Neuron (in vitro differentiated cells): ENCODE measurements around the gene RPL31.

Source experiments
- H2AFZ ChIP-seq: one replicate; pipeline ENCODE4 v1.6.1; 2013; ENCODE audit warnings: low read depth, mild to moderate bottlenecking, inconsistent platforms, low read length, moderate library complexity
- H3K27me3 ChIP-seq: one replicate; pipeline ENCODE4 v1.6.1; 2013; ENCODE audit warnings: low read length; ENCODE audit not compliant: insufficient read depth
- H3K36me3 ChIP-seq: one replicate; pipeline ENCODE4 v1.6.1; 2013; ENCODE audit warnings: low read length; ENCODE audit not compliant: insufficient read depth
- H3K4me1 ChIP-seq: one replicate; pipeline ENCODE4 v1.6.1; 2013; ENCODE audit warnings: low read length; ENCODE audit not compliant: insufficient read depth
- H3K4me3 ChIP-seq: 2 replicates; pipeline ENCODE4 v1.5.1; 2013; ENCODE audit warnings: mild to moderate bottlenecking, low read length, moderate library complexity
- H3K9me3 ChIP-seq: one replicate; pipeline ENCODE4 v1.6.1; 2013; ENCODE audit warnings: low read length

The RPL31 gene

DNA sequence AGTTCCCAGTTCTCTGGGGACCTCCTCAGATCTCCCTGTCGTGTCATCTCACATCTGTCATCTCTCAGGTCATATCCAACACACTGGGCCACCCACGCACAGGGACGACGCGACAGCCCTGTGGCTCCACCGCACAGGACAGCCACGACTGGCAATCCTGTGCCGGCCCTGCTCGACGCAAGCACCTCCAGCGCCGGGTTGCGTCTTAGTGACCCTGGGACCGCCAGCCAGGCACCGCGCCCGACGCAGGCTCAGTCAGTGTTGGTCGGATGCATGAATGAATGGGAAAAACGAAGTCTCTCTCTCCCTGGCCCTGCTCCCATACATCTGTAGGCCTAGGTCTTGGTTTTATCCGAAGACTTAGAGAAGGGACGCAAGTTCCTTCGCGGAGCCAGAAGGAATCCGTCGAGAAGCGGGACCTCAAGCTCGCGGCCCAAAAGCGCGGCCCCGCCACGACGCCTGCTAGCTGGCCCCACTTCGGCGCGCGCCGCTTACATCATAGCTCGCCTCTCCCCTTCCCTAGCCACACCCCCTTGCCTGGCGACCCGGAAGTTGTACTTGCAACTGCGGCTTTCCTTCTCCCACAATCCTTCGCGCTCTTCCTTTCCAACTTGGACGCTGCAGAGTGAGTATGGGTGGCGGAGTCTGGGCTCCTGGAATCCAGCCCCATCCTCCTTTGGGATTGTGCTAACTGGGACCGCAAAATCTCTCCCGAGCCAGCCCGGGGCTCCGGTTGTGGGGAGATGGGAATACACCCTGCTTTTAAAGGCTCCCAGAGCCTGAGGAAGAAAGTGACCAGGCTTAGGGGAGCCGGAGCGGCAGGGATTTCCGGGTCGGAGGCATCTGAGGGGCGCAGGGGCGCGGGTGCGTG, at the start of gene RPL31:
RPL31 (plus strand) TSS at position 599 of the 871 bp plus-strand sequence. CDS start 413 bp downstream, outside the sequence.
- peaks cover 16% of the 10 kb centered on the region for H3K4me1 ChIP-seq

DNA sequence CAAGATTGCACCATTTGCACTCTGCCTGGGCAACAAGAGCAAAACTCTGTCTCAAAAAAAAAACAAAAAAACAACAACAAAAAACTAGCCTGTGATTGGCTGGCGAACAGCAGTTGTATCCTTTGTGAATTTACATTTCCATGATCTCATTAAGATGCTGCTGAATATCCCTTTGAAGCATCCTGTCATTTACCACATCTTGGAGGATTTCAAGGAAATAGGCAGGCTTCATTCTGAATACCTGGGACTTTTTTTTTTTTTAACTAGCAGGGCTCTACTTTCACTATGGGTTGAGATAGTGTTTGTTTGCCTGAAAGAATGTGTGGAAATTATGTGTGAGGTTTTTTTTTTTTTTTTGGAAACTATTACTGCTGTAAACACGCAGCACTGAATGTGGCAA, 49.6 kb upstream of the RPL31 start:
- Histone ChIP-seq H3K9me3 (no peaks in the 10 kb centered on the region), H3K27me3 (no peaks in the 10 kb centered on the region), H3K36me3 (no peaks in the 10 kb centered on the region), H2AFZ (no peak overlapping the region), H3K4me3 (no peak overlapping the region), H3K4me1 (no peaks in the 10 kb centered on the region)

More for the DNA sequence above, at the start of gene RPL31:
- Histone ChIP-seq H3K27me3 (no peaks in the 10 kb centered on the region), H3K4me3 (peak within 1 kb of the TSS; percentile 87), H2AFZ (peak within 1 kb of the TSS; percentile 89), H3K9me3 (no peaks in the 10 kb centered on the region), H3K36me3 (peaks cover 39% of the 10 kb centered on the region)

- H2AFZ ChIP-seq = no peak overlapping the region
- no peaks in the 10 kb centered on the region for H3K9me3 ChIP-seq
- no peaks in the 10 kb centered on the region for H3K27me3 ChIP-seq
- H3K4me3 ChIP-seq = no peak overlapping the region
- no peaks in the 10 kb centered on the region for H3K36me3 ChIP-seq
- H3K4me1 ChIP-seq = no peaks in the 10 kb centered on the region
These were observed 48.6 kb upstream of the RPL31 start for GRCh38 chr2:100953406-100954043.

- H3K9me3 ChIP-seq = no peaks in the 10 kb centered on the region
- H3K27me3 ChIP-seq = no peaks in the 10 kb centered on the region
- no peaks in the 10 kb centered on the region for H3K4me1 ChIP-seq
- H3K36me3 ChIP-seq = no peaks in the 10 kb centered on the region
- no peak overlapping the region for H2AFZ ChIP-seq
- H3K4me3 ChIP-seq = no peak overlapping the region
These were observed 48.1 kb upstream of the RPL31 start for GRCh38 chr2:100954044-100954420.

- no peak overlapping the region for H2AFZ ChIP-seq
- no peaks in the 10 kb centered on the region for H3K27me3 ChIP-seq
- H3K4me1 ChIP-seq = no peaks in the 10 kb centered on the region
- no peaks in the 10 kb centered on the region for H3K36me3 ChIP-seq
- H3K9me3 ChIP-seq = no peaks in the 10 kb centered on the region
- H3K4me3 ChIP-seq = no peak overlapping the region
These were observed 46.9 kb upstream of the RPL31 start for GRCh38 chr2:100955226-100955625.

DNA sequence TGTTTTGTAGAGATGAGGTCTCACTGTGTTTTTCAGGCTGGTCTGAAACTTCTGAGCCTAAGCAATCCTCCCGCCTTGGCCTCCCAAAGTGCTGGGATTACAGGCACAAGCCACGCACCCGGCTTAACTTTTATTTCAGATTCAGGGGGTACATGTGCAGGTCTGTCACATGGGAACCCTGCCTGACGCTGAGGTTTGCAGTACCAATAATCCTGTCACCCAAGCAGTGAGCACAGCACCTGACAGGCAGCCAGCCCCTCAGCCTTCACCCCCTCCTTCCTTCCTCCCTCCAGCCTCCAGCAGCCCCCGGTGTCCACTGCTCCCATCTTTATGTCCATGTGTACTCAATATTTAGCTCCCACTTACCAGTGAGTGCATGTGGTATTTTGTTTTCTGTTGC, 46.0 kb upstream of the RPL31 start:
- Histone ChIP-seq H3K4me3 (no peak overlapping the region), H3K9me3 (no peaks in the 10 kb centered on the region), H3K4me1 (no peaks in the 10 kb centered on the region), H2AFZ (no peak overlapping the region), H3K27me3 (no peaks in the 10 kb centered on the region), H3K36me3 (no peaks in the 10 kb centered on the region)

GRCh38 chr2:100957996-100958653, 44.0 kb upstream of the RPL31 start:
- no peaks in the 10 kb centered on the region for H3K4me1 ChIP-seq
- H3K27me3 ChIP-seq = no peaks in the 10 kb centered on the region
- H3K36me3 ChIP-seq = no peaks in the 10 kb centered on the region
- no peak overlapping the region for H2AFZ ChIP-seq
- no peak overlapping the region for H3K4me3 ChIP-seq
- no peaks in the 10 kb centered on the region for H3K9me3 ChIP-seq

GRCh38 chr2:100959225-100959880, 42.7 kb upstream of the RPL31 start:
- H3K36me3 ChIP-seq = no peaks in the 10 kb centered on the region
- no peak overlapping the region for H2AFZ ChIP-seq
- H3K4me3 ChIP-seq = no peak overlapping the region
- no peaks in the 10 kb centered on the region for H3K27me3 ChIP-seq
- H3K9me3 ChIP-seq = no peaks in the 10 kb centered on the region
- H3K4me1 ChIP-seq = no peaks in the 10 kb centered on the region

GRCh38 chr2:100960688-100961087, 41.4 kb upstream of the RPL31 start:
- Histone ChIP-seq H3K36me3 (no peaks in the 10 kb centered on the region), H3K9me3 (no peaks in the 10 kb centered on the region), H3K27me3 (no peaks in the 10 kb centered on the region), H2AFZ (no peak overlapping the region), H3K4me3 (no peak overlapping the region), H3K4me1 (no peaks in the 10 kb centered on the region)

- H2AFZ ChIP-seq = no peak overlapping the region
- no peak overlapping the region for H3K4me3 ChIP-seq
- no peaks in the 10 kb centered on the region for H3K27me3 ChIP-seq
- H3K36me3 ChIP-seq = no peaks in the 10 kb centered on the region
- H3K4me1 ChIP-seq = no peaks in the 10 kb centered on the region
- no peaks in the 10 kb centered on the region for H3K9me3 ChIP-seq
These were observed 39.6 kb upstream of the RPL31 start for GRCh38 chr2:100962366-100963025.

DNA sequence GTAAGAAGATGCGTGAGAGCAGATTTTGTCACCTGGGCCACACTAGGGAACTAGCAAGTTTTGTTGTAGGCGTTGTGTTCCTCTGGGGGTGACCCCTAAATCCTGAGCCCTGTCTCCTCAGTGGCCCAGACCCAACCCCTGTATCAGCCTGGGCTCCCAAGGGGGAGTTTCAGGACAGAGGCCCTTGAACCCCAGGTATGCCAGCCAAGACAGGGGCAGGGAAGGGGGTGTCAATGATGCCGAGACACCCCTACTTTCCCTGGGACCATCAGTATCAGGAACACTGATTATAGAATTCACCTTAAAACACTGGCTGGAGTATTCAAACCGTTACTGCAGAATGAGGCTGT, 39.1 kb upstream of the RPL31 start:
- Histone ChIP-seq H3K27me3 (no peaks in the 10 kb centered on the region), H3K9me3 (no peaks in the 10 kb centered on the region), H3K4me3 (no peak overlapping the region), H3K36me3 (no peaks in the 10 kb centered on the region), H2AFZ (no peak overlapping the region), H3K4me1 (no peaks in the 10 kb centered on the region)

GRCh38 chr2:100964222-100964621, 37.9 kb upstream of the RPL31 start:
- no peaks in the 10 kb centered on the region for H3K4me1 ChIP-seq
- H2AFZ ChIP-seq = no peak overlapping the region
- H3K27me3 ChIP-seq = no peaks in the 10 kb centered on the region
- no peak overlapping the region for H3K4me3 ChIP-seq
- H3K9me3 ChIP-seq = no peaks in the 10 kb centered on the region
- no peaks in the 10 kb centered on the region for H3K36me3 ChIP-seq
